ENCODE measurements around the gene FSIP1.

- TF ChIP-seq CTCF (IDR thresholded peaks at IDR 0.05), result no peak
- TF ChIP-seq POLR2A (IDR thresholded peaks at IDR 0.05), result no peak
Measured at GRCh38 chr15:39785139-39785538, 2.5 kb upstream of the FSIP1 start.
